ENCODE measurements around the gene ATG101. TPM values are rescaled to one million over a fixed set of nuclear protein-coding genes. Genes with fewer than 3 reads are reported as not detected.

The ATG101 gene, protein sequence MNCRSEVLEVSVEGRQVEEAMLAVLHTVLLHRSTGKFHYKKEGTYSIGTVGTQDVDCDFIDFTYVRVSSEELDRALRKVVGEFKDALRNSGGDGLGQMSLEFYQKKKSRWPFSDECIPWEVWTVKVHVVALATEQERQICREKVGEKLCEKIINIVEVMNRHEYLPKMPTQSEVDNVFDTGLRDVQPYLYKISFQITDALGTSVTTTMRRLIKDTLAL
- polyA plus RNA-seq (ENCODE audit: insufficient read length) = 23.4 TPM
- long read RNA-seq, donor 1, transcript ATG101-201 (4 exons, 1,439 nt) = major isoform, 18 of 21 reads
- long read RNA-seq, donor 1, partial matches to known transcripts = 0 of 21 reads
- long read RNA-seq, donor 1, other reads (novel, unspliced or antisense) = 0 of 21 reads
- long read RNA-seq, donor 2, transcript ATG101-201 (4 exons, 1,439 nt) = major isoform, 15 of 27 reads
- long read RNA-seq, donor 2, partial matches to known transcripts = 8 of 27 reads
- long read RNA-seq, donor 2, other reads (novel, unspliced or antisense) = 0 of 27 reads
- long read RNA-seq, donor 3, transcript ATG101-201 (4 exons, 1,439 nt) = major isoform, 9 of 25 reads
- long read RNA-seq, donor 3, partial matches to known transcripts = 14 of 25 reads
- long read RNA-seq, donor 3, other reads (novel, unspliced or antisense) = 0 of 25 reads
- long read RNA-seq, donor 4, partial matches to known transcripts = 0 of 2 reads
- long read RNA-seq, donor 4, other reads (novel, unspliced or antisense) = 0 of 2 reads
- long read RNA-seq, donor 5, transcript ATG101-207 (4 exons, 846 nt) = minor isoform, 7 of 41 reads
- long read RNA-seq, donor 5, transcript ATG101-201 (4 exons, 1,439 nt) = major isoform, 21 of 41 reads
- long read RNA-seq, donor 5, partial matches to known transcripts = 13 of 41 reads
- long read RNA-seq, donor 5, other reads (novel, unspliced or antisense) = 0 of 41 reads
- long read RNA-seq, donor 6, transcript ATG101-201 (4 exons, 1,439 nt) = major isoform, 14 of 15 reads
- long read RNA-seq, donor 6, partial matches to known transcripts = 0 of 15 reads
- long read RNA-seq, donor 6, other reads (novel, unspliced or antisense) = 0 of 15 reads
- long read RNA-seq, donor 7, transcript ATG101-201 (4 exons, 1,439 nt) = major isoform, 13 of 14 reads
- long read RNA-seq, donor 7, partial matches to known transcripts = 0 of 14 reads
- long read RNA-seq, donor 7, other reads (novel, unspliced or antisense) = 0 of 14 reads
- long read RNA-seq, donor 8, partial matches to known transcripts = 0 of 4 reads
- long read RNA-seq, donor 8, other reads (novel, unspliced or antisense) = 0 of 4 reads

DNA sequence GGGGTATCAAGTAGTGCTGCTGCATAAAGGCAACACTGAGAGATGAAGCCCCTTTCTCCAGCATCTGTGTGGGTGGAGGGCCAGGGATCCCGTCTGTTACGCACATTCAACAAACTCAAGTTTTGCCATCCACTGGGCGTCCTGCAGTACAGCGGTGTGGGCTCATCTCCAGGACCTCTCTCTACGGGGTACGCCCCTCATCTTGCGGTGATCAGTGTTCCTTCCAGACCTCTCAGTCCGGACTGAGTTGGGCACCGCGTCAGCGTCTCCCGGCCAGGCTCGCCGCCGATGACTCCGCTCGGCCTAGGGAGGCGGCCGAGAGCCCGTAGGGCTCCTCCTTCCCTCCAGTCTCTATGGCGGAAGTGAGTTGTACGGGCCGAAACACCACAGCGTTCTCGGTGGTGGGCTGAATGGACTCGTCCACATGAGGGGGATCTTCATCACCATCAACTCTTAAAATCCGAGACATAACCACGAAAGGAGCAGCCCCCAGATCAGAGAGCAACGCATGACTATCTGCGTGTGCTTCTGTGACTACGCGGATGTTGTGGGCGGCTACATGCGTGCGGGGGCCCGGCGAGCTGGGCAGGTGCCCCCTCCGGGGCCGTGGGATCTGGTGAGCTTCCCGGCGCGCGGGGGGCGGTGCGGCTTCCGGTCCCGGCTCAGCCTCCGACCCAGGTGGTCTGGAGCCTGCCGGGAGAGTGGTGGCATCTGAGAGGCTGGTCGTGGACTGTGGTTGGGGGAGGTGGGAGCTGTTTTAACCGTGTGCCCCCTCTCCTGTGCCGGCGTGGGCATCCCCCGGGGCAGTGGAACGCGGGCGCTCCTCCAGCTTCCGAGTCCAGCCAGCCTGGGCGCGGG lies at the start of gene ATG101:
TSS of gene ATG101 (plus strand) at position 652 of the 858 bp plus-strand sequence. CDS start 3,673 bp downstream, outside the sequence.
- peak; percentile 92 for DNase-seq

DNA sequence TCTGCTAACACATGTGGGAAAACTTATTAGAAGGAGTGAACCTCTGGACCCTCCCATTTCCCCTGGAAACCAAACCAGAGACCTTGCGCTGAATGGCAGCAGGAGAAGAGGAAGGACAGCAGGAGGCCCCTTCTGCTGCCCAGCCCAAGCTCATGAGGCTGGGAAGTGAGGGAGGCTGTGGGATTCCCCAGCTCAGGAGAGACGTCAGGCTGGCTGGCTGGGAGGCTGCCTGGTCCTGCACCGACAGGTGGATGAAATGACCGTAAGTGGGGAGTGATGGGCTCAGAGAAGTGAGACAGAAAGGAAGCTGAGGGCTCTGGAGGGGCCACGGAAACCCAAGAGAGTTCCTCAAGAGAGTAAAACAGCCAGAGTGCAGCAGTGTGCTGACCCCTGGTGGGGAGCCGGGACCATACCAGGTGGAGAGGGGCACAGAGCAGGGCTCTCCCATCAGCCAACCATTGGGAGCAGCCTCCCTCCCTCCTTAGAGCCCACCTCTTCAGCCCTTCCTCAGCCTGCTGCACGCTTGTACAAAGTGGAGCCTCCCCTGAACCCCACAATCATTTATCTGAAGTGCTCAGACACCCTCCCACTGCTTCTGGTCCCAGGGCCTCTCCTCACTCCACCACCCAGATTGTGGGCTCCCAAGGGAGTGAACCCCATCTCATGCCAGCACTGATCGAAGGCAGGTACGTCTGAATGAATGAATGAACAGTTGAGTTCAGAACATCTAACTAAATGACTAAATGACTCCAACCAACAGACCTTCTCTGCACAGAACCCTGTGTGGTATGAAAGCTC lies 49.0 kb upstream of the ATG101 start:
- DNase-seq = no peak

DNA sequence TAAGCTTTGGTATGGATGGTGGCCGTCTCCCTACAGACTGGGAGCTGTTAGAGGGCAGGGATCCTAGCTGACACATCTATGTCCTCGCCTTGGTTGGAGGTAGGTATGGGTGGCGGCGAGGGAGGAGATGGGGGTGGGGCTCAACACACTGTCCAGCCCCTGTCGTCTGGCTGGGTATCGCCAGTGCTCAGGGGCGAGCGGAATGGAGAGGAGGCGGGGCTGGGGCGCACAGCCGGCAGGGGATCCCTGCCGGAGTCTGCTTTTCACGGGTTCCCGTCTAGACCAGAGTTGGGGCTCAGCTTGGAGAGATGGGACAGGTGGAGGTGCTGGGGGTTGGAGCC lies 47.0 kb upstream of the ATG101 start:
- DNase-seq = no peak

DNA sequence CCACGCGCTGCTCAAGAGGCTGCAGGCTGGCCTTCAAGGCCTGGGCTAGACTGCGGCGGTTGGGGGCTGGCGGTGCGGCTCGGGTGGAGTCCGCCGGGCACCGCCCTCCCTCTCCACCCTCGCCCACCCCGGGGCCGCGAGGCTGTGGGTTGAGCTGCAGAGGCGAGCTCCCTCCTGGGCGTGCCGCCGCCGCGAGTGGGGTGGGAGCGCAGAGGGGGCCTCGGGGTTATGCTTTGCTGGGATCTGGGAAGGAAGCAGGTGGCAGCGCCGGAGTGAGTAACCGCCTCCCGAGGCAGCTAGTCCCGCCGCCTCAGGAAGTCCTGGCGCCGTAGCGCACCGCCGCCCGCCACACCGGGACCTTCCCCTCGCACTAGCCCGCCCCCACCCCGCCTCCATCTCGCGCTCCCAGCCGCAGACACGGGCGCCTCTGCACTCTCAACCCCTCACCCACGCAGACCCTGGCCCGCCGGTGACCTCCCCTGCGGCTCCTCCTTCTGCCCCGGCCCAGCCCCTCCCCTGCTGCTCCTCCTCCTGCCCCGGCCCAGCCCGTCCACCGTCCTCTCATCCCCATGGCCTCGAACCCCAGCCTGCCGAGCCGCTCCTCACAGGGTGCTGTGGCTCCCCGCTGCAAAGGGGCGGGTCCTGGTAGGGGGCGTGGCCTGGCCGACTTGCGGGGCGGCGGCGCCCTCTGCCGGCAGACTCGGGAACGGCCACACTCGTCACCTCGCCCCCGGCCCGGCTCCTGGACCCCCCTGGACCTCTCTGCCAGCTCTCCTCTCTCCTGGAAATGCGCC lies 46.4 kb upstream of the ATG101 start:
- DNase-seq = no peak

DNA sequence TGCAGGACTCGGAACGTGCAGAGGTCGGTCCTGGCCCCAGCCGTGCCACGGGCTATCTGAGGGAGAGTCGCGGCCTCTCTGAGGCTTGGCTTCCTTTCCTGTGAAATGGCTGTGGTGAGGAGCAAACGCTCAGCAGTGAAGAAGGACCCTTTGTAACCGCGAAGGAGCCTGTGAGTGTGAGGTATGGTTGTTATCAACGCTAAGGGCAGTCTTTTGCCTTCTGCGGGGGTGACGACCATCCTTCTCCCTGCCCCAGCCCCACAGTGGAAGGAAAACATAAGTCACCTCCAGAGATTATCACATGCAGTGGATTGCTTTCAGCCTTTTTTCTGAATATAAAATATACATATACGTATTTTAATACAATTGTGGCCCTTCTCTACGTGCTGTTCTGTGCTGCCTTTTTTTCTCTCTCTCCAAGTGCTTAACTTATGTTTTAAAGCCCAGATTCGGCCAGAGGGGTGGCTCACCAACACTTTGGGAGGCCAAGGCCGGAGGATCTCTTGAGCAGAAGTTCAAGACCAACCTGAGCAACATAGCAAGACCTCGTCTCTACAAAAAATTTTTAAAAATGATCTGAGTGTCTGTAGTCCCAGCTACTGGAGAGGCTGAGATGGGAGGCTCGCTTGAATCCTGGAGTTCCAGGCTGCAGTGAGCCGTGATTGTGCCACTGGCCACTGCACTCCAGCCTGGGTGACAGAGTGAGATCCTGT lies 45.6 kb upstream of the ATG101 start:
- DNase-seq = no peak

DNA sequence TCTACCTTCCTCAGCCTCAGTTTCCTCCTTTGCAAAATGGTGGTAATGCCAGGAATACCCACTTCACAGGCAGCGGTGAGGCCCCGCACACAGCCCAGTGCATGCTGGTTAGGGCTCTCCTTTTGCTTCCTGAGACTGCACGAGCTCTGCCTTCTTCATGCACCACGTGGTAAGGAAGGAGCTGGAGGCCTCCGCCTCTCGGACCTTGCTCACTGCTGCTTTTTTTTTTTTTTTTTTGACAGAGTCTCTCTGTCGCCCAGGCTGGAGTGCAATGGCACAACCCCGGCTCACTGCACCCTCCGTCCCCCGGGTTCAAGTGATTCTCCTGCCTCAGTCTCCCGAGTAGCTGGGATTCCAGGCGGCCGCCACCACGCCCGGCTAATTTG lies 44.9 kb upstream of the ATG101 start:
- DNase-seq = no peak

DNA sequence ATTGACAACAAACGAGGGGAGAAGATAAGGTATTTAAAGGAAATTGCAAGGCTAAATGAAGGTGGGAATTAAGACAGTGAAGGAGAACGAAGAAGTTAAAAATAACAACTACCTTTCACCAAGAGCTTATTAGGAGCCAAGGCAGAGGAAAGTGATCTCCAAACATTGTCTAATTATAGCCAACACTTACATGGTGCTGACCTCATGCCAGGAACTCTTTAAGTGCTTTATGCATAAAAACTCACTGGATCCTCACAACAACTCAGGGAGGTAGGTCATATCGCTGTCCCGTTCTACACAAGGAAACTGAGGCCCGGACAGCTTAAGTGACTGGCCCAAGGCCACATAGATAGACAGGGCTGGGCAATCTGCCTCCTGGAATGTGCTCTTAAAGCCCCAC lies 43.5 kb upstream of the ATG101 start:
- no peak for DNase-seq

DNA sequence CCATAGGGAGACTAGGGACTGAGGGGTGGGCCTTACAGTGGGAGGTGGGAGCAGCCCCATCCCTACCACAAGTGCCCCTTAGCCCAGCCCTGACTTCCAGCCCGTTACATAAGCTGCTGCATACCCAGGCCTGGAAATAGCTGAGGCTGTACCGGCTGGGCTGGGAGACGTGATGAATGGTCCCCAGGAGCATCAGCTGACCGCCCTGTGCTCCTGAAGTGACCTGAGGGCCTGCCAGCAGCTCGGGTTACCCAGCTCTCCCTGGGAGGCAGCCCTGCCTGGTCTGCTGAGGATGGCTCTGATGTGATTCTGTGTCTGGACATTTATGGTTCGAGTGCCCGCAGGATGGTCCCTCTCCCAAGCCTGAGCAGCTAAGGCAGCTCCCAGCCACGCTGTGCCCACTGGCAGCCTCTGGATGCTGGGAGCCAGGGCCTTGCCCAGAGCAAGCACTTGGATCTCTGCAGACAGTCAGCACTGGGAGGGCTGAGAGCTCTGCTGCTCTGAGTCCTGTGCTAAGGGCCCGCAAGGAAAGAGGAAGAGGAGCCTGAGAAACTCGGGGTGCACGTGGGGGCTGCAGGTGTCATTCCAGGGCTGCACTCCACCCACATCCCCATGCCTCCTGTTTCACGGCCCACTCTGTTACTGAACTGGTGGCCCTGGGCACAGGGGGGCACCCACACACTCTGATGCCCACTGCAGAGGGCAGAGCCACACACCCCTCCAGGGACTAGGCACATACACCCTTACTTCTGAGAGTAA lies 42.5 kb upstream of the ATG101 start:
- DNase-seq = no peak

DNA sequence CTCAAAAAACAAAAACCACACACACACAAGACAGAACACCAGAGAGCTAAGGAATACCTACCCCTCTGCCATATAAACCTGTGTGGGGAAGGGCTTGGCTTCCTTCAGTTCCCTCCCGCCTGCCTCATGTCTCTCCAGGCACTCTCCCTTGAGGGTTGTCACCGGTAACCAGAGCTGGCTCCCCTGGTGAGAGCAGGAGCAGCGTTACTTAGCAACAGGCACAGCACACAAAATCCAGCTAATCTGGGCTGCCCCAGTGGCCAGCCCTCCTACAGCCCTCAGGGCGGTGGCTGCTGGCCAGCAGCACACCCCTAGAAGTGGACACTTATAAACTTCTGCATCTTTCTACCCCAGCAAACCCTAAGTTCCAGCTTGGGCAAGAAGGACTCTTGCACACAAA lies 40.1 kb upstream of the ATG101 start:
- no peak for DNase-seq

DNA sequence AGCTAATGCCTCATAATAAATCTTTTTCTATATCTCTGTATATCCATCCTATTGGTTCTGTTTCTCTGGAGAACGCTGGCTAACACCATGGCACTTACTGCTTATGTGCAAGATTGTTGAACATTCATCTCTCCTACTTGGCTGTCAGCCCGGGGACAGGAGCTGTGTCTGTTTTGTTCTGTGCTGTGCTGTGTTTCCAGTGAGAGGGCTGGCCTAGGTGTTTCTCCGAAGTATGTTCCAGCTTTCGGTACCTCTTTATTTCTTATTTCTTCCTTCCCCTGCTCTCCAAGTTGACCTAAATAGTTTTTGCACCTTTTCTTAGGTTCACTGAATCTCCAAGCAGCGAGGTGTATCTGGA lies 37.4 kb upstream of the ATG101 start:
- DNase-seq = peak; percentile 61

DNA sequence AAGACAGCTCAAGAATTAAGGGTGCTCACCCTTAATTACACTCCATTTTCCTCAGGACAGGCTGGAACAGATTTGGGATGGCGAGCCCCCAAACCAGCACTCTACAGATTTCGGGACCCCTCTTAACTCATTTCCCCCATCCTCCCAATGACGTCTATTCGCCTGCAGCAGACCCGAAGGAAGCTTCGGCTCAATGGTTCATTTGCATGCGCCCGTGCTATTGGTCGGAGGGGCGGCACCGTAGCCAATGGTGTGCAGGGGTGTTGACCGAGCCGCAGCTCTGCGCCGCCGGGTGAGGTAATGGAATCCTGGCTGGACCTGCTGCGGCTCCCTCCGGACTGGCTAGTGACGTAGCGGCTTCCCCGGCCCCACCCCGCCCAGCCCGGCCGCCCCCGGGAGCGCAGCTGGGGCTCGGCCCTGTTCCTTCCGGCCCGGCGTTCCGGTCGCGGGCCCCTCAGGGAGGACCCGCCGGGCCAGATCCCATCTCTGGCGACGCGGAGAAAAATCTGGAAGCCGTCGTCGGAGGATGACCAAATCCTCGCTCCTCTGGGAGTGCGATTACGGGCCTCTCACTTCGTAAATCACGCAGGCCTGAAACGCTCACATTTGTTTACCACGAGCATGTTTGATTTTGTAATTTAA lies 36.9 kb upstream of the ATG101 start:
- DNase-seq = peak; percentile 94

DNA sequence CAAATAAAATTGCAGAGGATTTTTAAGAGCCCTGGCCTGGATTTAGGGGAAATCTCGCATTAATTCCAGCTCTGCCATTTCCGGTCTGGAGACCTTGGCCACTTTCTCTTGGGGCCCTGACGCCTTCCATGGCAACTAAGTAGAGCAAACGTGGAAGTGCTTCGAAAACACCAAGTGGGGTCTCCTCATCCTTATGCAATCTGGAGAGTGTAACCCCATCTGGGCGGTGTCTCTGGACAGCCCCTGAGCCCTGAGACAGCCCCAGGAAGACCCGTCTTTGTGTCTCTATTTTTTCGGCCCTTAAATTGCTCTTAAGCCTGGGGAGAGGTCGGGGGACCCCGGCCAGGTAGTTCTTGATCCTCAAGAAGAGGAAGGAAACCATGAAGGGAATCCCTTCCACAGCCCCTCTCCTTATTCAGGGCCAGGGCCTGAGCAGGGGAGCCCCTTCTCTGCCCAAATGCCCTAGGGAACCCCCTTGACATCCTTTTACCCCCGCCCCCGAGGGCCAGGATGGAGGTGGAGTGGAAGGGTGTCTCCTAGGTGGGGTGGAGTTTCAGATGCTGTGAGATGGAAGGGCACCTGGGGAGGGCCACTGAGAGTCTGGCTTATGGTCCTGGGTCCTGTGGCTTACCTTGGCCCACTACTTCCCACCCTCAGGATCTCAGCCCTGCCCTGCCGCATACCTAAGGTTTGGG lies 36.2 kb upstream of the ATG101 start:
- DNase-seq = no peak

DNA sequence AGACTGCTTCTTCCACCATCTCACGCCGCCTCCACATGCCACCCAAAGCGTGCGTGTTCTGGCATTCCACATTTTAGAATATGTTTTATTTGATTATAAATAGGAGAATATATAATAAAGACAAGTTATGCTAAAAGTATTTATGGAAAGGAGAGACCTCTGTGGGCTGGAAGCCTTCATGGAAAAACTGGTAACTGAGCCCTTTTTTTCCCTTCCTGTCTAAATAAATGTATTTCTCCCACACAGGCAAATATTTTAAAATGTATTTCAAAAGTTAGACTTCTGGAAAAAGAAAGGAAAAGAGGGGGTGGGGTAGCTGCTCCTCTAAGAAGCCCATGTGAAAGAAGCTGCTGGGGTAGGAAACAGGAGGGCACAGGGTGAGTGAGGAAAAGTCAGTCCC lies 34.6 kb upstream of the ATG101 start:
- no peak for DNase-seq

DNA sequence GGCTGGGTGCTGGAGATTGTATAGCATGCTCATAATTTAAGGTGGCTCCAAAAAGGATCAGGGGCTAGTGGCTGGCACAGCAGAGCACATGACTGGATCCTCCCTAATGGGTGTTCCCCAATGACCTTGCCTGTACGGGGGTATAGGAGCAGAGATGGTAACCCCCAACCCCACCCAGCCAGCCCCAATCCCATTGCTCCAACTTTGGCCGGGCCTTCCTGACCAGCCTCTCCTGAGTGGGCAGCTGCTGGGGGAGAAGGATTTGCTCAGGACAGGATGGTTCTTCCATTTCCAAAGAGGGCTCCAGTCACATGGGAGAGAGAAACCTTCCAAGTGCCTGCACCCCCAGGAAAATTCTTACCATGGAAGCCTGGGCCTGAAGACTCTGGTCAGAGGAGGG lies 33.9 kb upstream of the ATG101 start:
- no peak for DNase-seq

DNA sequence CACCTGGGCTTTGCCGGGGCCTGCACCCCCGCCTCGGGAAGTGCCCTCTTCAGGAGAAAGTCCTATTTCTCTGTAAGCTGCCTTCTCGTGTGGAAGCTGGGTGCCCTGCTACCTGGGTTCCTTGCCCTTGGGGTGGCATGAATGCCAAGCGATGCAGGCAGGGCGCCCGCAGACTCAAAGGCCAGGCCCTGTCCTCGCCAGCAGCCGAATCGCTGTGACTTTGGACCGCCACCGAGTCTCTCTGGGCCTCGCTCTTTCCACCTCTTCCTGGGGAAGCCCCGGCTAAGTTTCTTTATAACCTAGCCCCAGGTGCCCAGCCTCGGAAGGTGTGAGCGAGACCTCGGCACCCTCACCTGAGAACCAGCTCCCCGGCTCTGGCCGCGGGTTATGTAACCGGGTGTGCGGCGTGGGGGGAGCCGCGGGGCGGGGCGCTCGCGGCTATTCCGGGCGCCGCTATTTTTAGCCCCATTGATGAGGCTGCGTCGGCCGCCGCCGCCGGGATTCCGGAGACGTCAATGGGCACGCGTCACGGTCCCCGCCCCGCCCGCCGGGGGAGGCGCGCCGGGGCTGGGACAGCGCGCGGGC lies 33.1 kb upstream of the ATG101 start:
- peak; percentile 86 for DNase-seq

DNA sequence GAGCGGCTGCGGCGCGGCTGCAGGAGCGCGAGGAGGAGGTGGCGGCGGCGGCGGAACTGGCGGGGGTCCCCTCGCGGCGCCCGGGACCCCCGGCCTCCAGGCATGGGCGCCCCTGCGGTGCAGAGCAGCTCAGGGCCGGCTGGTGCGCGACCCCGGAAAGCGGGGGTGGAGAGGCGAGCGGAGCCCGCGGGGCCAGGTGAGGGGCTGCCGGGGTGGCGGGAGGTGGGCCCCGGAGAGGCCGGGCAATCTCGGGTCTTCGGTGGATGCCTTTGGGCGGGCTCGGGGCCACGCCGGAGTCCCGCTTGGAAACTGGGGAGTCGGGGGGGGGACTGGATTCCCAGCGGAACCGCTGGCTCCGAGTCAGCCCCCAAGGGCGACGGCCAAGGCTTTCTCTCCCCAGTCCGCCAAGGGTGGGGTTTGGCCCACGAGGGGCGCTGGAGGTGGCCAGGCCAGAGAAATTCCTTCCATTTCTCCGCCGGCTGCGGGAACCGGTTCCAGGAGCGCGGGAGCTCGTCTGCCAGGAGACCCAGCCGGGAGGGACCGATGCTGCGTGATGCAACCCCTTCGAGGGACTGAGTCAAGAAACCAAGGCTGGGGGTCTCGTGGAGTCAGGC lies 32.4 kb upstream of the ATG101 start:
- no peak for DNase-seq

All from left kidney (tissue), 8 donors.